ENCODE results near the gene DUSP18.

- TF ChIP-seq EZH2phosphoT487 (IDR thresholded peaks at IDR 0.05; ENCODE audit: insufficient read depth, low read depth) = no peak
- TF ChIP-seq EZH2 (IDR thresholded peaks at IDR 0.05; ENCODE audit: insufficient read depth, poor library complexity, severe bottlenecking) = no peak
Measured at GRCh38 chr22:30665786-30666185, 1.9 kb downstream of the DUSP18 start.
